NCI-H82 (cell line): ENCODE results near the gene KIRREL3.
A peak's percentile ranks its signal among the peaks of the same experiment; 100 is the strongest.

Experiments
- DNase-seq: peaks from one replicate; lab custom pipeline; 2025; lab: John Stamatoyannopoulos, UW

The KIRREL3 gene

DNA sequence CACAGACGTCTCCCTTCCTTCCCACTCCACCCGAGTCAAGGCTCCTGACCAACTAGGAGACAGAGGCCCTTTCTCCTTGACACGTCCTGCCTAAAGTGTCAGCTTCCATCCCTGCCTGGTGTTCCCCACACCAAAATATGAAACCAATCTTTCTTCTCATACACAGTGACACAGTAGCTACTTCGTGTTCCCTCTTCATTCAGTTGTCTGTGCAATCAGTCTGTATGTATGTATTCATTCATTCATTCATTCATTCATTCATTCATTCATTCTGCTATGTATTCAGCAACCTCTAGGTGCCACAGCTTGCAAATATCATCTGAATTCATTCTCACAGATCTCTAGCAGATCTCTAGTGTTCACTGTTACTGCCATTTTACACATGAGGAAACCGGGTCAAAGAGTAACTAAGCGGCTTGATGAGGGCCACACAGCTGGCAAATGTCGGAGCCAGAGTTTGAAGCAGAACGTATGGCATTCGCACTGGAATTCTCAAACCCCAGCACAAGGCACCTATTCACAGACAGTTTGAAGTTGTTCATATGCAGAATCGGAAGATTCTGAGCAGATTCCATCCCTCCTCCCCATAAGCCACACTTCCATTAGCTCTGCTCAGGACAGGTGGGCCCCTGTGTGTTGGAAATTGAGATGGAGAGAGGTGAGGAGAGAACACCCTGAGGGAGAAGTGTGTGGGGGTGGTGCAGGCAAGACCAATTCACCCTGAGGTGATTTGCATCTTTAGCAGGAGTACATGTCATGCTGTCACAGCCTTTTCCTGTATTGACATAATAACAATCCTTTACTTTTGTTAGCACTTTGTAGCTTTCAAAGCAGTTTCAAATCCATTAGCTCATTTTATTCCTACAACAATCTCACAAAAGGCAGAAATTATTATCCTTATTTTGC is 369.4 kb downstream of the KIRREL3 start:
- DNase-seq, result no peak

DNA sequence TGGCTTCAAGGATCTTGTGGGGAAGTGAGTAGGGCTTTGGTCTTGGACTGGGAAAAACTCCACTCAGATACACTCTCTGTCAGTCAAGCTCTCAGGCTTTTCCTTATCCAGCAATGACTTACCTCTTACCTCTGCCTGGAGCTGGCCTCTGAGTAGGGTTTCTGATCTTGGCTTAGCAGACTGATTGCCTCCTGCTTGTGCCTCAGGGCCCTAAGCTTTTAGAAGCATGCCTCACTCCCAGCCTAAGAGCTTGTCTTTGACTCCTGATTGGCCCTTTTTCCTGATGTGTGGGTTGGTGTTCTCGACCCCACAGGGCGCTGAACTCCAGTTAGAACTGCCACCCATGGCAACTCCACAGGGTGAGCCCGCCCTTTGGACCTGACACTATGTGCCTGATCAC is 370.1 kb downstream of the KIRREL3 start:
- no peak for DNase-seq

- DNase-seq, result no peak
These were observed 371.6 kb downstream of the KIRREL3 start for GRCh38 chr11:126628790-126629621.

GRCh38 chr11:126628450-126628789 is 372.1 kb downstream of the KIRREL3 start:
- DNase-seq, result no peak

- DNase-seq, result no peak
These were observed 373.1 kb downstream of the KIRREL3 start for GRCh38 chr11:126627421-126627820.

GRCh38 chr11:126624506-126624905 is 376.1 kb downstream of the KIRREL3 start:
- DNase-seq, result no peak

GRCh38 chr11:126619516-126619915 is 381.1 kb downstream of the KIRREL3 start:
- DNase-seq, result no peak

GRCh38 chr11:126615845-126616244 is 384.7 kb downstream of the KIRREL3 start:
- no peak for DNase-seq

GRCh38 chr11:126613272-126613671 is 387.3 kb downstream of the KIRREL3 start:
- DNase-seq, result no peak

DNA sequence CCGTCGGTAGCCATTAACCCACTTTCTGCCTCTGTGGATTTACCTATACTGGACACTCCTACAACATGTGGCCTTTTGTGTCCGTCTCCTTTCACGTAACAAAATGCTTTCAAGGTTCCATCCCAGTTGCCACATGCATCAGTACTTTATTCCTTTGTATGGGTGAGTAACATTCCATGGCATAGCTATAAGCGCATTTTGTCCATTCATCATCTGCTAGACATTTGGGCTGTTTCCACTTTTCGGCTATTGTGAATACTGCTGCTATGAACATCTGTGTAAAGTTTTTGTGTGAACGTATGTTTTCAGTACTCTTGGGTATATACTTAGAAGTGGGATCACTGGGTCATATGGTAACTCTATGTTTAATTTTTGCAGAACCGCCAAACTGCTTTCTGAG is 387.9 kb downstream of the KIRREL3 start:
- DNase-seq, result no peak

GRCh38 chr11:126611438-126611837 is 389.1 kb downstream of the KIRREL3 start:
- no peak for DNase-seq

DNA sequence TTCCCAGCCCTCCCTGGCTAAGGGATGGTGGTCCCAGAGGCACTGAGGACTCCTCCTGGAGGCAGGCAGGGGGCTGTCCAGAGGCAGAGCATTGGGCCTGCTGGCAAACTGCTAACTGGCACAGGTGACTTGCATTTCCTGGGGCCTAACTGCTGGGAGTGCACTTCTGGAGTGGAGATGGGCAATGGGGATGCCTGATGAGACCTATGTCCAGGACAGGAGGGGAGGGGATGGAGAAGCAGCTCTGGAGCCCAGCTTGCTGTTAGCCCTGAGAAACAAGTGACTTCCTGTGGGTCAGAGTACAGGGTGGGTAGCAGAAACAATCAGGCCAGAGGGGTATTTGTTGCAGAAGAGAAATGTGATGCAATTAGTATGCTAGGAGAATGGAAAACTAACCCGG is 391.9 kb downstream of the KIRREL3 start:
- no peak for DNase-seq

DNA sequence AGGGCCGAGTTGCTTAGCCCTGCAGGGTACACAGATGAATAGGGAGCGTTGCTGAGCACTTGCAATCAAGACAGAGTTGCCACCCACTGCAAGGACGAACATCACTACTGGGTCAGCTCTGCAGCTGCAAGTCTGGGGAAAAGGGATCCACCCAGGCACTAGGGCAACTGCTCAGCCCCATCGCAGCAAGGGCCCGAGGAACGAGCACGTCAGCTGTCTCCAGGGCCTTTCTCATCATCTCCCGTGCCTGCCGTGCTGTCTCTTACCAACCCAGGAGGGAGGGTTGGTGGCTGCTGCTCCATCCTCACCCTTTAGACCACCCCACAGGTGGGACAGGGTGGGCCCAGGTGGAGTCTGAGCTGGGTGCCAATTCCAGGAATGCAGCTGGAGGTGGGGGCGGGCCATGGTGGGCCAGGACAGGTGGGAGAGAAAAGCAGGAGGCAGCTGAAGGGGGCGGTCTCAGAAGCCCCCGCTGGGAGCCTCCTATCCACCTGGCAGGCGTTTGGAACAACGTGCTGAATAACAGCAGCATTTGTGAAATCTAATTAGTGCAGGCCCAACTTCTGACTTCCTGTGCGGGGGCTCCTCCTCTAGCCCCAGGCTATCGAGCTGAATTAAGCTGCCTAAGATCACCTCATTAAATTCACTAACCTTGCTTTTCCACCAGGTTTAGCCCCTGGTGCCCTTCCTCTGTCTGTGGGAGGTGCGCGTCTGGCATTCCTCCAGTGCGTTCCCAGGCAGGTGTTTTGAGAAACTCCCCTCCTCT is 392.6 kb downstream of the KIRREL3 start:
- peak; percentile 93 for DNase-seq

DNA sequence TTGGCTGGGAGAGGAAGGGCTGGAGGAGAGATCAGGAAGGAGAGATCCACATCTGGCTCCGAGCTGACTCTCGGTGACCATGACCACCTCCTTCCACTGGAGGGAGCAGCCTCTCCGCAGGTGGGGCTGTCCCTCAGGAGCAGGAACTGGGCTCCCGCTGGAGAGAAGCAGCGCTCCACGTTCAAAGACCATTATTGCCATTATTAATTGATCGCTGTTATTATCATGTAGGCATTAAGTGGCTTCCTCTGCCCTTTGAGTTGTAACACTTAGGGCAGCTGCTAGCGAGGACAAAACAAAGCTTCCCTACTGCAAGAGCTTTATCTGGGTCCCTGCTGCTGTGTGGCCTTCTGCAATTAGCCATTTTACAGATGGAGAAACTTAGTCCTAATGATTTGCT is 393.2 kb downstream of the KIRREL3 start:
- peak; percentile 85 for DNase-seq

- no peak for DNase-seq
These were observed 394.1 kb downstream of the KIRREL3 start for GRCh38 chr11:126606484-126606883.

GRCh38 chr11:126604461-126604860 is 396.1 kb downstream of the KIRREL3 start:
- no peak for DNase-seq

DNA sequence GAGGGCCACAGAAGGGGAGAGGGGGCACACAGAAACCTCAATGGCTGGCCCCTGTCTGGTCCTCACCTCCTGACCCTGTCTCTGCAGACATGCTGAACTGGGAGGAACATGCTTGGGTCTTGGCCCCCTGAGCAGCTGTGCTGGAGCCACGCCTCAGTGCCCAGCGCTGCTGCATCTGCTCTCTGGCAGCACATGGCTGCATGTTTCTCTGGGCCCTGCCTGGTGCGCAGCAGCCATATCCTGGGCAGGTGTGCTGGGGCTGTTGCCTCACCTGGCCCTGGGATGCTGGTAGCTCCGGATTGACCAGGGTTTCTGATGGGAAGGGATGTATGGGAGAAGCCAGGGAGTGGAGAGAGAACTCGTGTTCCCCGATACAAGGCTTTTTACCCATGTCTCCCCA is 397.1 kb downstream of the KIRREL3 start:
- no peak for DNase-seq

- DNase-seq, result no peak
These were observed 397.6 kb downstream of the KIRREL3 start for GRCh38 chr11:126602993-126603392.

DNA sequence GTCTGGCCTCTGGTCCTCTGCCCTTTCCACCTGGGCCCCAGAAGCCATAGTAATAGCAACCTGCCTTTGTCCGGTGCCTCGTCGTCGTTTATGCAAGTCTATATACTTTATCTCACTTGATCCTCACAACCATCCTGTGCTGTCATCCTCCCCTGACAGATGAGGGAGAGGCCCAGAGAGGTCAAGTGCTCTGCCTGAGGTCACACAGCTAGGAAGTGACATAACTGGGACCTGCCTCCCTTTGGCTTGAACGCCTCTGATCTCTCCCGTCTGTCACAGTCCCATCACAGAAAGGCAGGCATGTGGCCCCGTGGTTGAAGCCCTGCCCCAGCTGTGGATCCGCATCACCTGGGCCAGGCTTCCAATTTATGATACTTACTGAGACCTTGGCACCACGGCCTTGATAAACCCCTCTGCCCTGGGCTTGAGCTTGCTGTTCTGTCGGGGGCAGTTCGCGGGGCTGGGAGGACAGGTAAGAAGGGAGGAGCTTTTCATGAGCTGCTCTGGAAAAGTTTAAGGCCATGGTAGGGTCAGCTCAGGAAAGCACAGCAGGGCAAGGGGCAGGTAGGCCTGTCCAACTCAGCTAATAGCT is 398.1 kb downstream of the KIRREL3 start:
- no peak for DNase-seq

DNA sequence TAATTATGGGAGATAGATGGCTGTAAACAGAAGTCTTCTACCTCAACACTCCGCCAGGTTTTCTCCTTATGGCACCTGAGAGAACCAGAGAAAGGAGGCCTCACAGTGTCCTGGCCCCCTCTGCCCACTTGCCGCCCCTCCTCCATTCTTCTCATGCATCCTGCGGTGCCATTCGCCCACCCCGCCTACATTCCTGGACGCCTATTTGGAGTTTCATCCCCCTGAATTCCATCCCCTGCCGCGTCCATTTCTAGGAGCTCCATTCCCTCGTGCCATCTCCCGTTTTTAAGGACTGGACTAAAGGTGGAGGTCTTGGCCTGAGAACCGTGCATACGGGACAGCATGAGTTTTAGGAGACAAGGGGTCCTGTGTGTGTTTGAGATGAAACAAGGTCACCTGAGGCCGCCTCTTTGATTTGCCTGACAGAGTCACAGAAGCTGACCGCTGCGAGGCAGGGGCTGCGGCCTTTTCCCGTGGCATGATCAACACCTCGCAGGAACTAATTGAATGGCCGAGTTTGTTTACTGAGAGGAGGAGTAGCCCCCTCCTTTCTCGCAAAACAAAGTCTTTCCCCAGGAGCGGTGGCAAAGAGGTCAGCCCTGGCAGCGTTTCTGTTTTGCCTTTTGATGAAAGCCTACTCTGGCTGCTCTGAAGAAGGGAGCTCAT is 398.9 kb downstream of the KIRREL3 start:
- no peak for DNase-seq

GRCh38 chr11:126601136-126601535 is 399.4 kb downstream of the KIRREL3 start:
- no peak for DNase-seq
